Heart left ventricle (tissue), 16 donors: Measurements from ENCODE around the gene MLST8. TPM values are rescaled to one million over a fixed set of nuclear protein-coding genes. Genes with fewer than 3 reads are reported as not detected.
A peak's percentile ranks its signal among the peaks of the same experiment; 100 is the strongest.

Experiments
- ATAC-seq, 4 donors: fragments of 200-7000 bp; cut with Tn5 transposase; one replicate each; pipeline ENCODE4 v1.9.1; 2020 to 2022; ENCODE audit warnings: moderate library complexity in 4 of 4, mild to moderate bottlenecking in 3 of 4, moderate number of reproducible peaks in 1 of 4
- DNase-seq, 5 donors: peaks; one replicate each; pipeline ENCODE4 v3.0.0-alpha.2; 2020
- H3K27ac ChIP-seq, 12 donors: fragments of 200-600 bp; sonication (generic) in 4 of 12; one replicate each; pipeline versions ENCODE4 v1.5.0 to v1.8.0; 2016 to 2022; ENCODE audit warnings: mild to moderate bottlenecking in 2 of 12
- H3K27me3 ChIP-seq, 9 donors: fragments of 200-600 bp; sonication (generic) in 2 of 9; one replicate each; pipeline versions ENCODE4 v1.5.1 to v1.8.0; 2016 to 2022; ENCODE audit warnings: mild to moderate bottlenecking in 3 of 9
- H3K36me3 ChIP-seq, 9 donors: fragments of 200-600 bp; sonication (generic) in 2 of 9; one replicate each; pipeline versions ENCODE4 v1.5.0 to v1.8.0; 2018 to 2022; ENCODE audit warnings: mild to moderate bottlenecking in 2 of 9
- H3K4me1 ChIP-seq, 12 donors: fragments of 200-600 bp; sonication (generic) in 4 of 12; one replicate each; pipeline versions ENCODE4 v1.5.0 to v1.8.0; 2016 to 2022; ENCODE audit warnings: mild to moderate bottlenecking in 3 of 12
- H3K4me3 ChIP-seq, 12 donors: fragments of 200-600 bp; sonication (generic) in 4 of 12; one replicate each; pipeline versions ENCODE4 v1.5.0 to v1.8.0; 2017 to 2022; ENCODE audit warnings: mild to moderate bottlenecking in 9 of 12, moderate library complexity in 4 of 12
- H3K9me3 ChIP-seq, 12 donors: fragments of 200-600 bp; sonication (generic) in 4 of 12; one replicate each; pipeline versions ENCODE4 v1.5.0 to v1.8.0; 2016 to 2022; ENCODE audit warnings: mild to moderate bottlenecking in 1 of 12
- CTCF ChIP-seq, 12 donors: fragments of 200-600 bp; sonication (generic) in 4 of 12; IDR thresholded peaks; one replicate each; pipeline versions ENCODE4 v1.5.0 to v1.8.0; 2018 to 2022; ENCODE audit warnings: antibody characterized with exemption in 12 of 12, mild to moderate bottlenecking in 5 of 12
- POLR2A ChIP-seq, 2 donors: fragments of 450-650 bp; IDR thresholded peaks; one replicate each; pipeline ENCODE4 v1.6.1; 2017; ENCODE audit warnings: antibody characterized with exemption in 2 of 2, mild to moderate bottlenecking in 2 of 2, moderate library complexity in 2 of 2
- WGBS, 4 donors: extraction: QIAGEN DNeasy Blood & Tissue Kit in 2 of 4; methylation state at CpG; one replicate each; pipeline versions ENCODE4 v1.1.5 to v1.1.7; 2013 to 2018; 5-methylcytosine and 5-hydroxymethylcytosine counted together
- intact Hi-C, 10 donors: fragments of 100-400 bp; cut with DNase I; formaldehyde crosslinking; loops; one replicate each; pipeline versions ENCODE4 v1.11.1 to v1.14.2; 2022
- polyA plus RNA-seq, 2 donors: library from polyadenylated mRNA; stranded (reverse); fragments of 200-250 nt; gene quantifications; one replicate each; pipeline ENCODE4 v1.2.3, GENCODE V29; 2013
- total RNA-seq, 9 donors: library from RNA; depleted of rRNA in 2 of 9; stranded (reverse); fragments of >200 nt in 2 of 9; fragmentation: NEBNext Ultra II Directional in 3 of 9; extraction: Animal tissue kit (Norgen Biotek cat#: 25700) in 3 of 9; gene quantifications; one replicate each; pipeline versions ENCODE4 v1.1.0 to v1.2.4, GENCODE V29; 2016 to 2023
- donor health status: ischemic (EF 13 %, LVEDD 7.1; RV severe dilation, severe dysfunction).
- donor health status: healthy with polysubstance abuse.
- donor health status: DM: no; HTN: yes; CAD: no.
- donor health status: DM: no; HTN: no; CAD: no.
- donor health status: ischemic (EF 25% LVEDD 6.9; RV normal size, moderate dysfunction).
- donor health status: ischemic (EF 25% LVEDD 5.7; RV mildly dilated, moderate dysfunction).
- donor health status: healthy.
- donor health status: DM: yes; HTN: yes; CAD: no.
- donor health status: ischemic (EF 35%, LVEDD 5.7; RV mildly dilated, moderate dysfunction).
- donor health status: nonischemic (EF 11% LVEDD 7.7; RV severe dilation, severe dysfunction).
- donor health status: DM: yes; HTN: yes; CAD: no.
- donor health status: PGD.
- donor health status: ischemic (EF 29% LVEDD 5.4; RV normal size, mild dysfunction).
- donor health status: nonischemic (EF 23%, LVEDD 6.1; RV moderate dilation, normal function).

The MLST8 gene
- total and polyA plus RNA-seq, 11 donors: 19.8 to 49.0 (median 23.5) TPM

GRCh38 chr16:2243781-2244180 is 38.5 kb downstream of the MLST8 start:
- peaks cover 5 to 80% (median 60%) of the 10 kb centered on the region in 9 donors for H3K36me3 ChIP-seq

GRCh38 chr16:2244301-2244700 is 39.0 kb downstream of the MLST8 start:
- H3K27ac ChIP-seq: no peak overlapping the region
- H3K27me3 ChIP-seq: no peaks in the 10 kb centered on the region
- H3K4me1 ChIP-seq: no peaks in the 10 kb centered on the region
- no peaks in the 10 kb centered on the region for H3K9me3 ChIP-seq
- no peak overlapping the region for H3K4me3 ChIP-seq
- no peak for DNase-seq
- ATAC-seq: peak in 1 of 4 donors; percentile 5
- H3K36me3 ChIP-seq: peaks cover 5 to 83% (median 58%) of the 10 kb centered on the region in 9 donors
- 67 to 80% (median 72%) methylated on average over 13 to 17 of the region's 17 CpGs for WGBS, 4 donors
- no peak for TF ChIP-seq POLR2A (IDR thresholded peaks at IDR 0.05)
- TF ChIP-seq CTCF (IDR thresholded peaks at IDR 0.05): no peak
- intact Hi-C loops: loop anchor here in 1 of 10 donors (10.0 kb wide), 1 partner anchor 90 kb away; the partner anchor contains the start of gene TRAF7

More at GRCh38 chr16:2243781-2244180, 38.5 kb downstream of the MLST8 start:
- 95 to 97% (median 96%) methylated on average over 10 to 11 of the region's 11 CpGs for WGBS, 4 donors
- ATAC-seq: no peak
- no peak overlapping the region for H3K27ac ChIP-seq
- DNase-seq: peak in 1 of 5 donors; percentile 22
- no peaks in the 10 kb centered on the region for H3K27me3 ChIP-seq
- H3K4me1 ChIP-seq: peaks cover 0 to under 1% (median 0%) of the 10 kb centered on the region in 12 donors
- H3K9me3 ChIP-seq: no peaks in the 10 kb centered on the region
- no peak overlapping the region for H3K4me3 ChIP-seq
- TF ChIP-seq POLR2A (IDR thresholded peaks at IDR 0.05): no peak
- TF ChIP-seq CTCF (IDR thresholded peaks at IDR 0.05): no peak
- intact Hi-C loops: loop anchor here in 1 of 10 donors (10.0 kb wide), 1 partner anchor 89 kb away; the partner anchor contains the start of gene TRAF7

GRCh38 chr16:2244926-2245795 is 39.9 kb downstream of the MLST8 start:
- Histone ChIP-seq H3K4me1 (peaks cover 0 to 8% (median 2%) of the 10 kb centered on the region in 12 donors), H3K4me3 (no peak overlapping the region), H3K36me3 (peaks cover 5 to 75% (median 54%) of the 10 kb centered on the region in 9 donors), H3K27ac (no peak overlapping the region), H3K27me3 (no peaks in the 10 kb centered on the region), H3K9me3 (no peaks in the 10 kb centered on the region)
- no peak for TF ChIP-seq CTCF (IDR thresholded peaks at IDR 0.05)
- no peak for TF ChIP-seq POLR2A (IDR thresholded peaks at IDR 0.05)
- DNase-seq (peak in 1 of 5 donors; percentile 26), ATAC-seq (peak in 1 of 4 donors; percentile 5)
- 93 to 95% (median 94%) methylated on average over 26 to 30 of the region's 30 CpGs for WGBS, 4 donors
- intact Hi-C loops: loop anchor here in 1 of 10 donors (10.0 kb wide), 1 partner anchor 90 kb away; the partner anchor contains the start of gene TRAF7

GRCh38 chr16:2246301-2246885 is 41.1 kb downstream of the MLST8 start:
- H3K4me1 ChIP-seq: peaks cover 0 to 15% (median 8%) of the 10 kb centered on the region in 12 donors
- no peak overlapping the region for H3K27ac ChIP-seq
- WGBS, 4 donors: 66 to 86% (median 81%) methylated on average over 10 to 18 of the region's 18 CpGs
- H3K27me3 ChIP-seq: no peaks in the 10 kb centered on the region
- no peak overlapping the region for H3K4me3 ChIP-seq
- ATAC-seq (no peak), DNase-seq (peak in 1 of 5 donors; percentile 4)
- TF ChIP-seq CTCF (IDR thresholded peaks at IDR 0.05): no peak
- no peak for TF ChIP-seq POLR2A (IDR thresholded peaks at IDR 0.05)
- intact Hi-C loops: loop anchor here in 1 of 10 donors (10.0 kb wide), 1 partner anchor 92 kb away; the partner anchor contains the start of gene TRAF7
- H3K36me3 ChIP-seq: peaks cover 5 to 65% (median 54%) of the 10 kb centered on the region in 9 donors
- H3K9me3 ChIP-seq: no peaks in the 10 kb centered on the region
